Smooth muscle cell (in vitro differentiated cells): ENCODE data around the gene PXN. TPM values are rescaled to one million over a fixed set of nuclear protein-coding genes. Genes with fewer than 3 reads are reported as not detected.
A peak's percentile ranks its signal among the peaks of the same experiment; 100 is the strongest.

Experiments used
- DNase-seq: peaks from one replicate; lab custom pipeline; 2025; ENCODE audit not compliant: unreplicated experiment; lab: John Stamatoyannopoulos, UW
- H2AFZ ChIP-seq: fragments of 200-600 bp; sonication (generic); 2 replicates; pipeline ENCODE4 v1.6.0; 2016; ENCODE audit warnings: antibody characterized with exemption, low read depth, mild to moderate bottlenecking
- H3F3A ChIP-seq: fragments of 200-600 bp; sonication (generic); 2 replicates; pipeline ENCODE4 v1.6.0; 2017; ENCODE audit warnings: antibody characterized with exemption, low read depth
- H3K27ac ChIP-seq: fragments of 200-600 bp; sonication (generic); 2 replicates; pipeline ENCODE4 v1.5.1; 2016; ENCODE audit warnings: low read depth, mild to moderate bottlenecking
- H3K27me3 ChIP-seq: fragments of 200-600 bp; sonication (generic); 2 replicates; pipeline ENCODE4 v1.6.1; 2016; ENCODE audit warnings: low read depth, mild to moderate bottlenecking
- H3K36me3 ChIP-seq: fragments of 200-600 bp; sonication (generic); 2 replicates; pipeline ENCODE4 v1.5.1; 2016; ENCODE audit warnings: low read depth
- H3K4me1 ChIP-seq: fragments of 200-600 bp; sonication (generic); 2 replicates; pipeline ENCODE4 v1.5.1; 2016; ENCODE audit warnings: low read depth
- H3K4me2 ChIP-seq: fragments of 200-600 bp; sonication (generic); 2 replicates; pipeline ENCODE4 v1.6.0; 2016; ENCODE audit warnings: mild to moderate bottlenecking
- H3K4me3 ChIP-seq: fragments of 200-600 bp; sonication (generic); 2 replicates; pipeline ENCODE4 v1.5.1; 2016; ENCODE audit warnings: mild to moderate bottlenecking
- H3K79me2 ChIP-seq: fragments of 200-600 bp; sonication (generic); 2 replicates; pipeline ENCODE4 v1.6.0; 2016; ENCODE audit warnings: low read depth, mild to moderate bottlenecking
- H3K9ac ChIP-seq: fragments of 200-600 bp; sonication (generic); 2 replicates; pipeline ENCODE4 v1.6.0; 2016; ENCODE audit warnings: low read depth
- H3K9me3 ChIP-seq: fragments of 200-600 bp; sonication (generic); replicated peaks from 2 replicates; pipeline ENCODE4 v1.5.1; 2016; ENCODE audit warnings: low read depth
- H4K20me1 ChIP-seq: fragments of 200-600 bp; sonication (generic); 2 replicates; pipeline ENCODE4 v1.6.0; 2016; ENCODE audit warnings: low read depth
- CTCF ChIP-seq: fragments of 200-600 bp; sonication (generic); IDR thresholded peaks from 2 replicates; pipeline ENCODE4 v1.5.1; 2017; ENCODE audit warnings: borderline replicate concordance, mild to moderate bottlenecking, antibody characterized with exemption; ENCODE audit not compliant: insufficient read depth, poor library complexity, severe bottlenecking
- WGBS: methylation state at CpG from one replicate; pipeline ENCODE4 v1.1.7; 2016; ENCODE audit warnings: low lambda C conversion rate; 5-methylcytosine and 5-hydroxymethylcytosine counted together
- polyA plus RNA-seq: library from polyadenylated mRNA; unstranded; fragments of >200 nt; fragmentation: Nextera tagmentation; extraction: Ambion mirVana; gene quantifications from 2 replicates; pipeline ENCODE4 v1.2.1, GENCODE V29; 2016
- total RNA-seq: library from RNA; depleted of rRNA; stranded (reverse); fragments of >200 nt; gene quantifications from 2 replicates; pipeline ENCODE4 v1.2.3, GENCODE V29; 2014

PXN gene
- total and polyA plus RNA-seq, 2 experiments from 2014 or later: 17.2 to 27.0 TPM

DNA sequence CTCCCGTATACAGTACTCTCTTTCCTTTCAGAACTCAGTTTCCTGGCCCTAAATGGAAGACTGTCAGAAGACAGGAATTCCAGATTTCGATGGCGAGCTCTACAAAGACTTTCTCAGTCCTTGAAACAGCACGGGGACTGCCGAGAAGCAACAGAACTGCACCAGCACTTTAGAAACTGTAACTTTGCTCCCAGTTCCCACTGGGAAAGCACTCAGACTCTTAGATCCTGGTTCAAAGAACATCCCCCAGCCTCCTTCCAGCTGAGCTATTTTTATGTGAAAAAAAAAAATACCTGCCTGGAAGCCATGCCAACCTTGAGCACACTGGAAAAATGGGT lies 1.8 kb downstream of the PXN start:
- peak overlapping the region; percentile 61 for H3K9ac ChIP-seq
- TF ChIP-seq CTCF: no peak
- 20% methylated on average over 5 of the region's 5 CpGs for WGBS
- H3K9me3 ChIP-seq: no peaks in the 10 kb centered on the region
- H3F3A ChIP-seq: peaks cover 9% of the 10 kb centered on the region
- no peak for DNase-seq
- H3K27ac ChIP-seq: peak overlapping the region; percentile 78
- peaks cover 60% of the 10 kb centered on the region for H4K20me1 ChIP-seq
- H3K4me1 ChIP-seq: peaks cover 28% of the 10 kb centered on the region
- peak overlapping the region; percentile 97 for H3K4me3 ChIP-seq
- no peaks in the 10 kb centered on the region for H3K36me3 ChIP-seq
- peaks cover 66% of the 10 kb centered on the region for H3K79me2 ChIP-seq
- peak overlapping the region; percentile 97 for H3K4me2 ChIP-seq
- no peak overlapping the region for H2AFZ ChIP-seq
- H3K27me3 ChIP-seq: no peaks in the 10 kb centered on the region

DNA sequence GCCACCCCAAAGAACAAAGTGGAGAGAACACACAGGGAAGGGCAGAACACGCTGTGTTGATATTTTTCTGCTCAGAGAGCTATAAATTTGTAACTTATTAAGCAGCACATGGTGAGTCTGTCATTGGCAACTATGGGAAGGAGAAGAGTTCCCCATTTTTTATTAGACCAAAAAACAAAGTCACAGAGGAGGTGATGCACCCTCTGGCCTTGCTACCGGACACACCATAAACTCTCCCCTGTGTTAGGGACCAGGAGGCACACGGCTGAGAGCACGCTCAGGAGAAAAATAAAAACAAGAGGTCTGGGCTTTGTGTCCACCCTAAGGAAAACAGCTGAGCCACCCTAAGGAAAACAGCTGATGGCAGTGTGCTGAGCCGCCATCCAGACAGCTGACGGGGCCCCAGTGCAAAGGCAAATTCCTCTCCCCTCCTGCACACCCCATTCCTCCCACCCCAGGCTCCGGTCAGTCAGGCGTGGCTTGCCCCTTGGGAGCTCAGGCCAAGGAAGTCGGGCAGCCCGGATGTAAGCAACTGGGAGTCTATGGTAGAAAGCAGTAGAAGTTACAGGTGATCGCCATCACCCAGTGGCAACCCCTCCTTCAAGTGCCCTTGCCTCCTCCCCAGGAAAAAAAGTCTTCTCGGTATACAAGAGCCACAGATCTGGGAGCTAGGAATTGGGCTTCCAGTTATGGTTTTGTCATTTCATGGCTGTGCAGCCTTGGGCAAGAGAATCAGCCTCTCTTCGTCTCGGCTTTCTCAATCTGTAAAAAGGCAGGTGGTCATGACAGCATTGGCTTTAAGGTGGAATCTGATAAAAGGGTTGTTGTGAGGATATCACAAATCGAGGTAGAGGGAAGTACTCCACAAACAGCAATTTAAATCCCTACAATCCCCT lies 2.4 kb downstream of the PXN start:
- Histone ChIP-seq H3K79me2 (peaks cover 73% of the 10 kb centered on the region), H3K4me1 (peaks cover 28% of the 10 kb centered on the region), H3K9ac (peak overlapping the region; percentile 61), H3K4me2 (peak overlapping the region; percentile 97), H2AFZ (no peak overlapping the region), H3F3A (peaks cover 9% of the 10 kb centered on the region), H3K9me3 (no peaks in the 10 kb centered on the region), H4K20me1 (peaks cover 67% of the 10 kb centered on the region), H3K27ac (peak overlapping the region; percentile 78), H3K36me3 (no peaks in the 10 kb centered on the region), H3K4me3 (peak overlapping the region; percentile 97), H3K27me3 (no peaks in the 10 kb centered on the region)
- WGBS: 54% methylated on average over 15 of the region's 15 CpGs
- no peak for DNase-seq
- no peak for TF ChIP-seq CTCF

GRCh38 chr12:120261951-120262851 lies 3.3 kb downstream of the PXN start:
- no peak overlapping the region for H2AFZ ChIP-seq
- DNase-seq: no peak
- no peak for TF ChIP-seq CTCF
- no peaks in the 10 kb centered on the region for H3K36me3 ChIP-seq
- peaks cover 76% of the 10 kb centered on the region for H4K20me1 ChIP-seq
- H3F3A ChIP-seq: peaks cover 9% of the 10 kb centered on the region
- no peaks in the 10 kb centered on the region for H3K9me3 ChIP-seq
- peak overlapping the region; percentile 97 for H3K4me3 ChIP-seq
- H3K27ac ChIP-seq: peak overlapping the region; percentile 78
- no peak overlapping the region for H3K9ac ChIP-seq
- H3K4me1 ChIP-seq: peaks cover 28% of the 10 kb centered on the region
- peaks cover 82% of the 10 kb centered on the region for H3K79me2 ChIP-seq
- H3K4me2 ChIP-seq: peak overlapping the region; percentile 97
- no peaks in the 10 kb centered on the region for H3K27me3 ChIP-seq
- 85% methylated on average over 10 of the region's 10 CpGs for WGBS
